DMS 273 treated with DMSO at 0.1 percent for 48 hours (cell line): Measurements from ENCODE around the gene TPK1.

Experiments used
- DNase-seq: peaks from one replicate; lab custom pipeline; 2025; lab: John Stamatoyannopoulos, UW

The TPK1 gene

DNA sequence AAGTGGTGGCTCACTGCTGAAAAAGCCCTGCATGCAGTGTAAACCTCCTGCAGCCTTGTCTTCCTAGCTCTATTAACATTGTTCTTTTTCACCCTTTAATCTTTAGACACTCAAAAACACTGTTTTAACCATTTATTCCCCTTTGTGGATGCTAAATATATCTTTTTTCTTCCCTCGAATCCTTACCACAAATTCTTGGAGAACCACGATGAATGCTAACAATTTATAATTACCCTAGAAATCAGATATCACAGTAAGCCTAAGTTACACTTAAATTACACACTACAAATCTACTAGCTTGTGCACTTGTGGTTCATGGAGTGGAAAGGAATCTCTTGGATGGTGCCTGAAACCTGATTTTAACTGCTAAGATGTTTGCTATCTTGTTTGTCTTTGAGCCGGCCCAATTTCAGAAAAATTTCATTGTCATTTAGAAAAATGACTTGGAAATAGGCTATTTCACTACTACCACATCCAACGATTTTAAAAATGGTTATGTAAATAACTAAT lies 307.3 kb downstream of the TPK1 start:
- no peak for DNase-seq

- DNase-seq, result no peak
Measured at GRCh38 chr7:144527051-144527471, 308.8 kb downstream of the TPK1 start.

DNA sequence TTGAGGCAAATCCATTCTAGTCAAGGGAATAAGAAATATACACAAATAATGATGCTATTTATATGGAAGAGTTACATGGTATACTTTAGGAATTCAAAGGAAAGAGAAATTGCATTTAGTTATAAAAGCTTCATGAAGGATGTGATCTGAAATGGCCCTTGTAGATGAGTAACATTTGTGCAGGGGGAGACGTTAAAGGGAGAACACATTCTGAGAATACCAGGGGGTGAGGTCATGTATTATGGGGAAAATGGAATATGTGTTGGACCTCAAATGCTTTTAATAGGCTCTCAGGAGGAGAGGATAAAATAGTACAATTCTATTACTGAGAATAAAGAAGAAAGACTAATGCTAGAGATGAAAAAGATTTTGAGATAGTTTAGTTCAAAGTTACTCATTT lies 309.9 kb downstream of the TPK1 start:
- DNase-seq, result no peak

GRCh38 chr7:144524271-144524670 lies 311.6 kb downstream of the TPK1 start:
- DNase-seq, result no peak

- DNase-seq, result no peak
Measured at GRCh38 chr7:144523621-144524020, 312.2 kb downstream of the TPK1 start.

DNA sequence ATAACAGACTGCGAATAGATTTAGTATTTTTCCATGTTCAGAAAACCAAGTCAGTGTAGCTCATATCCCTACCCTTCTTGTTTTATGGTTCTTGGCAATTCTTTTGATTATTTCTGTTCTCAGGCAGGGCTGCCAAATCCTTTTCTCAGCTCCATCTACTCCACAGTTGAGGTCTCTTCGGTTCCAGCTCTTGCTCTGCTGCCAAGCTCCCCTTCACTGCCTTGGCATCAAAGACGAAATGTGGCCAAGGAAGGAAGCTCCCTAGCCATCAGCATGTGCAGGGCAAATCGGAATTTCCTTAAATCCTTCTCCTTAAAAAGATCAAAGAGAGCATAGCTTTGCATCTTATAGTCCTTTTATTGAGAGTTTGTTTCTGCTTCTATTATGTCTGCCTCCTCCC lies 315.9 kb downstream of the TPK1 start:
- no peak for DNase-seq

- DNase-seq, result no peak
Measured at GRCh38 chr7:144518360-144518759, 317.5 kb downstream of the TPK1 start.

GRCh38 chr7:144517749-144518148 lies 318.1 kb downstream of the TPK1 start:
- no peak for DNase-seq

- no peak for DNase-seq
Measured at GRCh38 chr7:144516729-144517525, 318.9 kb downstream of the TPK1 start.

- DNase-seq, result no peak
Measured at GRCh38 chr7:144513334-144513733, 322.5 kb downstream of the TPK1 start.

GRCh38 chr7:144510621-144511020 lies 325.2 kb downstream of the TPK1 start:
- DNase-seq, result no peak

GRCh38 chr7:144508702-144509101 lies 327.2 kb downstream of the TPK1 start:
- no peak for DNase-seq

DNA sequence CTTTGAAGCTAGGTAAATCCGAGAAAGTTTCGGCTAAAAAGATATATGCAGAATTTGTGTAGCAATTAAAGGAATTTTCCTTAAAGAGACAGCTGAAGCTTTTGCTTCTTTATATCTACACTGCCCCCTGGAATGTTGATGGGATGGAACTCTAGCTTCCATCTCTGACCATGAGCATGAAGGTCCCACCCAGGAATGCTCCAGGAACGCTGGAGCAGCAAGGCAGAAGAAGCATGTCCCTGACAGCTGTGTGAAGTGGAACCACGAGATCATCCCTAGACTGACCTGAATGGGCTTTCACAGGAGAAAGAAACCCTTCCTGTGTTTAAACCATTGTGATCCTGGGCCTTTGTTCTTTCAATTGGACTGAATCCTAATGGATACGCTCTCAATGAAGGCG lies 332.6 kb downstream of the TPK1 start:
- DNase-seq, result no peak

GRCh38 chr7:144500225-144500624 lies 335.6 kb downstream of the TPK1 start:
- no peak for DNase-seq

- no peak for DNase-seq
Measured at GRCh38 chr7:144497282-144497681, 338.6 kb downstream of the TPK1 start.

GRCh38 chr7:144494355-144494754 lies 341.5 kb downstream of the TPK1 start:
- DNase-seq, result no peak

GRCh38 chr7:144489504-144489903 lies 346.3 kb downstream of the TPK1 start:
- DNase-seq, result no peak

DNA sequence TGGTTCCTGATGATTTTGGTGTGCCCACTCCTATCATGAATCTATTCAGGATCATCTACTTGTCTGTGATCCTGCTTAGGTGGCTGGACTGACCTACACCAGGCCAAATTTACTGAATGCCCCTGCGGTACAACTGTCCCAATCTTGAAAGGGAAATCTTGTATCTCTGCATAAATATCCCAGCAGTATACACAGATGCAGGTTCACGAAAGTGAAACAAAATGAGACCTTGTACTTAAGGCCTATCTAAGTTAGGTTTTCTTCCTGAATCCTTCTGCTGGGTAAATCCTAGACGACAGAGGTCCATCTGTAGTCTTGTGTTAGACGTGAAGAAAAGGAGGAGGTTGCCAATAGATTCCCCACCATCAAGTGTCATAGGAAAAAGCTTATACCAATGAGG lies 346.9 kb downstream of the TPK1 start:
- DNase-seq, result no peak

DNA sequence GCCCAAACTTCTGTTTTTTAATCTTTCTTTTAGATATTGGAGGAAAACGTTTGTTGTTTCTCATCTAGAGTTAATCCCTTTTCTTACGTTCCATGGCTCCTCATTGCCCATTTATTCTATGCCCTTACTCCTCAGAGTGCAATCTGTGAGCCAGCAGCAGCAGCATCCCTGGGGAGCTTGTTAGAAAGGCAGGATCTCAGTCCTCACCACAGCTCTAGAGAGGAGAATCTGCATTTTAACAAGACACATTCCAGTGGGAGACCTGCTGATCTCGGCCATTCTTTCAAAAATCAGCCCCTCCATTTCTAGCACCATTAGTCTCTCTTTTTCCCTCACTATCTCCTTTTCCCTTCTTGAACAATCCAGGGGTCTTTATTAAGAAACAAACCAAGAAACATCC lies 348.0 kb downstream of the TPK1 start:
- no peak for DNase-seq

- DNase-seq, result no peak
Measured at GRCh38 chr7:144484445-144484844, 351.4 kb downstream of the TPK1 start.

DNA sequence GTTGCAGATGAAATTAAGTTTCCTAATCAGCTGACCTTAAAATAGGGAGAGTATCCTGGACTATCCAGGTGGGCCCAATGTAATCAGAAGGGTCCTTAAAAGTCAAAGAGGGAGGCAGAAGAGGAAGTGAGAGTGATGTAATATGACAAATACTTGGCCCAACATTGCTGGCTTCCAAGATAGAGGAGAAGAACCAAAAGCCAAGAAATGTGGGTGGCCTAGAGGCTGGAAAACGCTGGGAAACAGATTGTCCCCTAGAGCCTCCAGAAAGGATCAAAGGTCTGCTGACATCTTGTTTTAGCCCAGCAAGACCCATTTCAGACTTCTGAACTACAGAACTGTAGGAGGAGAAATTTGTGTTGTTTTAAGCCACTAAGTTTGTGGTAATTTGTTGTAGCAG lies 352.7 kb downstream of the TPK1 start:
- DNase-seq, result no peak

GRCh38 chr7:144481833-144482232 lies 354.0 kb downstream of the TPK1 start:
- no peak for DNase-seq

GRCh38 chr7:144477348-144477747 lies 358.5 kb downstream of the TPK1 start:
- DNase-seq, result no peak
